Heart left ventricle (tissue), 16 donors: ENCODE data around the gene HBQ1. TPM values are rescaled to one million over a fixed set of nuclear protein-coding genes. Genes with fewer than 3 reads are reported as not detected.
"Not testable (repeated sequence)": the region's sequence is repeated elsewhere in the genome, so short reads cannot be mapped to it uniquely, and the experiment has no call there.

Experiments used
- ATAC-seq, 4 donors: fragments of 200-7000 bp; cut with Tn5 transposase; one replicate each; pipeline ENCODE4 v1.9.1; 2020 to 2022; ENCODE audit warnings: moderate library complexity in 4 of 4, mild to moderate bottlenecking in 3 of 4, moderate number of reproducible peaks in 1 of 4
- DNase-seq, 5 donors: peaks; one replicate each; pipeline ENCODE4 v3.0.0-alpha.2; 2020
- H3K27ac ChIP-seq, 12 donors: fragments of 200-600 bp; sonication (generic) in 4 of 12; one replicate each; pipeline versions ENCODE4 v1.5.0 to v1.8.0; 2016 to 2022; ENCODE audit warnings: mild to moderate bottlenecking in 2 of 12
- H3K27me3 ChIP-seq, 9 donors: fragments of 200-600 bp; sonication (generic) in 2 of 9; one replicate each; pipeline versions ENCODE4 v1.5.1 to v1.8.0; 2016 to 2022; ENCODE audit warnings: mild to moderate bottlenecking in 3 of 9
- H3K36me3 ChIP-seq, 9 donors: fragments of 200-600 bp; sonication (generic) in 2 of 9; one replicate each; pipeline versions ENCODE4 v1.5.0 to v1.8.0; 2018 to 2022; ENCODE audit warnings: mild to moderate bottlenecking in 2 of 9
- H3K4me1 ChIP-seq, 12 donors: fragments of 200-600 bp; sonication (generic) in 4 of 12; one replicate each; pipeline versions ENCODE4 v1.5.0 to v1.8.0; 2016 to 2022; ENCODE audit warnings: mild to moderate bottlenecking in 3 of 12
- H3K4me3 ChIP-seq, 12 donors: fragments of 200-600 bp; sonication (generic) in 4 of 12; one replicate each; pipeline versions ENCODE4 v1.5.0 to v1.8.0; 2017 to 2022; ENCODE audit warnings: mild to moderate bottlenecking in 9 of 12, moderate library complexity in 4 of 12
- H3K9me3 ChIP-seq, 12 donors: fragments of 200-600 bp; sonication (generic) in 4 of 12; one replicate each; pipeline versions ENCODE4 v1.5.0 to v1.8.0; 2016 to 2022; ENCODE audit warnings: mild to moderate bottlenecking in 1 of 12
- POLR2A ChIP-seq, 2 donors: fragments of 450-650 bp; IDR thresholded peaks; one replicate each; pipeline ENCODE4 v1.6.1; 2017; ENCODE audit warnings: antibody characterized with exemption in 2 of 2, mild to moderate bottlenecking in 2 of 2, moderate library complexity in 2 of 2
- WGBS, 4 donors: extraction: QIAGEN DNeasy Blood & Tissue Kit in 2 of 4; methylation state at CpG; one replicate each; pipeline versions ENCODE4 v1.1.5 to v1.1.7; 2013 to 2018; 5-methylcytosine and 5-hydroxymethylcytosine counted together
- intact Hi-C, 10 donors: fragments of 100-400 bp; cut with DNase I; formaldehyde crosslinking; loops; one replicate each; pipeline versions ENCODE4 v1.11.1 to v1.14.2; 2022
- polyA plus RNA-seq, 2 donors: library from polyadenylated mRNA; stranded (reverse); fragments of 200-250 nt; gene quantifications; one replicate each; pipeline ENCODE4 v1.2.3, GENCODE V29; 2013
- total RNA-seq, 9 donors: library from RNA; depleted of rRNA in 2 of 9; stranded (reverse); fragments of >200 nt in 2 of 9; fragmentation: NEBNext Ultra II Directional in 3 of 9; extraction: Animal tissue kit (Norgen Biotek cat#: 25700) in 3 of 9; gene quantifications; one replicate each; pipeline versions ENCODE4 v1.1.0 to v1.2.4, GENCODE V29; 2016 to 2023
- TF ChIP-seq, protein P1 (sequence below), 12 donors: fragments of 200-600 bp; sonication (generic) in 4 of 12; IDR thresholded peaks; one replicate each; pipeline versions ENCODE4 v1.5.0 to v1.8.0; 2018 to 2022; ENCODE audit warnings: antibody characterized with exemption in 12 of 12, mild to moderate bottlenecking in 5 of 12
- donor health status: ischemic (EF 13 %, LVEDD 7.1; RV severe dilation, severe dysfunction).
- donor health status: healthy with polysubstance abuse.
- donor health status: DM: no; HTN: yes; CAD: no.
- donor health status: DM: no; HTN: no; CAD: no.
- donor health status: ischemic (EF 25% LVEDD 6.9; RV normal size, moderate dysfunction).
- donor health status: ischemic (EF 25% LVEDD 5.7; RV mildly dilated, moderate dysfunction).
- donor health status: healthy.
- donor health status: DM: yes; HTN: yes; CAD: no.
- donor health status: ischemic (EF 35%, LVEDD 5.7; RV mildly dilated, moderate dysfunction).
- donor health status: nonischemic (EF 11% LVEDD 7.7; RV severe dilation, severe dysfunction).
- donor health status: DM: yes; HTN: yes; CAD: no.
- donor health status: PGD.
- donor health status: ischemic (EF 29% LVEDD 5.4; RV normal size, mild dysfunction).
- donor health status: nonischemic (EF 23%, LVEDD 6.1; RV moderate dilation, normal function).

HBQ1 gene
- total and polyA plus RNA-seq, 11 donors = not detected

- H3K36me3 ChIP-seq = peaks cover 0 to 98% (median 96%) of the 10 kb centered on the region in 9 donors
- intact Hi-C loops = no loop called here
- 89 to 95% (median 93%) methylated on average over 5 of the region's 5 CpGs for WGBS, 4 donors
- H3K4me3 ChIP-seq = no peak overlapping the region
- H3K27ac ChIP-seq = no peak overlapping the region
- ATAC-seq = no peak
- DNase-seq = no peak
- H3K27me3 ChIP-seq = no peaks in the 10 kb centered on the region
- no peaks in the 10 kb centered on the region for H3K9me3 ChIP-seq
- no peaks in the 10 kb centered on the region for H3K4me1 ChIP-seq
- TF ChIP-seq, protein P1, sequence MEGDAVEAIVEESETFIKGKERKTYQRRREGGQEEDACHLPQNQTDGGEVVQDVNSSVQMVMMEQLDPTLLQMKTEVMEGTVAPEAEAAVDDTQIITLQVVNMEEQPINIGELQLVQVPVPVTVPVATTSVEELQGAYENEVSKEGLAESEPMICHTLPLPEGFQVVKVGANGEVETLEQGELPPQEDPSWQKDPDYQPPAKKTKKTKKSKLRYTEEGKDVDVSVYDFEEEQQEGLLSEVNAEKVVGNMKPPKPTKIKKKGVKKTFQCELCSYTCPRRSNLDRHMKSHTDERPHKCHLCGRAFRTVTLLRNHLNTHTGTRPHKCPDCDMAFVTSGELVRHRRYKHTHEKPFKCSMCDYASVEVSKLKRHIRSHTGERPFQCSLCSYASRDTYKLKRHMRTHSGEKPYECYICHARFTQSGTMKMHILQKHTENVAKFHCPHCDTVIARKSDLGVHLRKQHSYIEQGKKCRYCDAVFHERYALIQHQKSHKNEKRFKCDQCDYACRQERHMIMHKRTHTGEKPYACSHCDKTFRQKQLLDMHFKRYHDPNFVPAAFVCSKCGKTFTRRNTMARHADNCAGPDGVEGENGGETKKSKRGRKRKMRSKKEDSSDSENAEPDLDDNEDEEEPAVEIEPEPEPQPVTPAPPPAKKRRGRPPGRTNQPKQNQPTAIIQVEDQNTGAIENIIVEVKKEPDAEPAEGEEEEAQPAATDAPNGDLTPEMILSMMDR (IDR thresholded peaks at IDR 0.05) = no peak
- no peak for TF ChIP-seq POLR2A (IDR thresholded peaks at IDR 0.05)
These were observed 20.1 kb downstream of the HBQ1 start for GRCh38 chr16:200388-200787.

DNA sequence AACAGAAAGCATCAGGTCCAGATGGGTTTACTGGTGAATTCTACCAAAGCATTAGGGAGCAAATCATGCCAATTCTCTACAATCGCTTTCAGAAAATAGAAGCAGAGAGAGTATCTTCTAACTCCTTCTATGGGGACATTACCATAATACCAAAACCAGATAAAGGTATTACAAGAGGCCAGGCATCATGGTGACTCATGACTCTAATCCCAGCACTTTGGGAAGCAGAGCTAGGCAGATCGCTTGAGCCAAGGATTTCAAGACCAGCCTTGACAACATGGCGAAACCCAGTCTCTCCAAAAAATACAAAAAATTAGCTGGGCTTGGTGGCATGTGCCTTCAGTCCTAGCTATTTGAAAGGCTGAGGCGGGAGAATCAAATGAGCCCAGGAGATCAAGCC, 23.0 kb downstream of the HBQ1 start:
- TF ChIP-seq, protein P1 (IDR thresholded peaks at IDR 0.05) = no peak
- no peak for TF ChIP-seq POLR2A (IDR thresholded peaks at IDR 0.05)
- H3K27me3 ChIP-seq = no peaks in the 10 kb centered on the region
- DNase-seq (no peak), ATAC-seq (no peak)
- 94 to 100% (median 99%) methylated on average over 4 of the region's 4 CpGs for WGBS, 4 donors
- H3K4me1 ChIP-seq = no peaks in the 10 kb centered on the region
- intact Hi-C loops = no loop called here
- H3K9me3 ChIP-seq = no peaks in the 10 kb centered on the region
- H3K4me3 ChIP-seq = no peak overlapping the region
- H3K36me3 ChIP-seq = peaks cover 0 to 98% (median 96%) of the 10 kb centered on the region in 9 donors
- H3K27ac ChIP-seq = no peak overlapping the region

DNA sequence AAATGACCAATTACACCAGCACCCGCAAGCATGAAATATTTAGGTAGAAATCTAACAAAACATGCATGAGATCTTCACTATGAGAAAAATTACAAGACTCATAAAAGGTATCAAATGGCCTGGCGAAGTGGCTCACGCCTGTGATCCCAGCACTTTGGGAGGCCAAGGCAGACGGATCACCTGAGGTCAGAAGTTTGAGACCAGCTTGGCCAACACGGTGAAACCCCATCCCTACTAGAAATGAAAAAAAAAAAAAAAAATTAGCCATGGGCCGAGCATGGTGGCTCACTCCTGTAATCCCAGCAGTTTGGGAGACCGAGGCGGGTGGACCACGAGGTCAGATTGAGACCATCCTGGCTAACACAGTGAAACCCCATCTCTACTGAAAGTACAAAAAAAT, 23.8 kb downstream of the HBQ1 start:
- intact Hi-C loops, ATAC-seq, H3K27ac ChIP-seq, DNase-seq, H3K4me1 ChIP-seq, H3K4me3 ChIP-seq, H3K9me3 ChIP-seq, H3K27me3 ChIP-seq: not testable (repeated sequence)
- H3K36me3 ChIP-seq = peaks cover 0 to 98% (median 96%) of the 10 kb centered on the region in 9 donors
- 88 to 97% (median 94%) methylated on average over 9 of the region's 9 CpGs for WGBS, 4 donors

DNA sequence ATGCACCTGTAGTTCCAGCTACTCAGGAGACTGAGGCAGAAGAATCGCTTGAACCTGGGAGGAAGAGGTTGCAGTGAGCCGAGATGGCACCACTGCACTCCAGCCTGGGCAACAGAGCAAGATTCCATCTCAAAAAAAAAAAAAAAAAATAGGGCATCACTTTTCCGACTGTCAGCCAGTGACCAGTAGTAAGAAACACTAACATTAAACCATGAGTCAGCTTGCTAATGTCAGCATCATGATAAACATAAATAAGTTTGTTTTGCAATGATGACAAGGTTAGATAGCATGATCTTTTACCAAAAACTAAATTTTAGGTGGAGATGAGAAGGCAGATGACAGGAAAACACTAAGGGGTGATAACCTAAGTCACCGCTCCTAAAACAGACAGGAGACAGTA, 29.1 kb downstream of the HBQ1 start:
- Histone ChIP-seq H3K4me1 (peaks cover 0 to 20% (median 7%) of the 10 kb centered on the region in 12 donors), H3K36me3 (peaks cover 0 to 100% (median 99%) of the 10 kb centered on the region in 9 donors)
- H3K27me3 ChIP-seq, intact Hi-C loops, H3K27ac ChIP-seq, ATAC-seq, DNase-seq, H3K9me3 ChIP-seq, H3K4me3 ChIP-seq: not testable (repeated sequence)
- 88 to 93% (median 89%) methylated on average over 4 of the region's 4 CpGs for WGBS, 4 donors

DNA sequence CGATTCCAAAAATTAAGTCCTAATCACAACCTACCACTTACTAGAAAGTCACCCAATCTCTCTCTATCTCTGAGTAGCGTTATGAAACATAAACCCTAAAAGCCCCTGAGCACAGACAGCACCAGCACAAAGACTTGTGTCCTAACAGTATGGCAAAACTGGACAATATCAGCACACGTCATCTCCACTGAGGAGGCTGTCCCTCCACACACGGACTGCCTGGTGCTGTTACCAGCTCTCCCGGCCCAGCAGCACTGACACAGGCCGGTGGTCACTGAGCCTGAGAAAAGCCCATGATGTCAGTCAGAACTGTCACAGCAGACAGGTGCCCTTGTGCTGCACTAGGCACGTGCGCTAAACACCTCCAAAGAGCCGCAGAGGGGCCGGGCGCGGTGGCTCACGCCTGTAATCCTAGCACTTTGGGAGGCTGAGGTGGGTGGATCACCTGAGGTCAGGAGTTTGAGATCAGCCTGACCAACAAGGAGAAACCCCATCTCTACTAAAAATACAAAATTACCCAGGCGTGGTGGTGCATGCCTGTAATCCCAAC, 31.4 kb downstream of the HBQ1 start:
- ATAC-seq = peak in 3 of 4 donors; percentile 22 to 50 (median 39)
- H3K27me3 ChIP-seq, H3K4me3 ChIP-seq, DNase-seq, H3K27ac ChIP-seq, H3K9me3 ChIP-seq, intact Hi-C loops: not testable (repeated sequence)
- WGBS, 4 donors = 82 to 87% (median 83%) methylated on average over 12 to 14 of the region's 14 CpGs
- H3K4me1 ChIP-seq = peaks cover 0 to 20% (median 7%) of the 10 kb centered on the region in 12 donors
- peaks cover 0 to 100% (median 99%) of the 10 kb centered on the region in 9 donors for H3K36me3 ChIP-seq

- Histone ChIP-seq H3K4me1 (peaks cover 0 to 20% (median 7%) of the 10 kb centered on the region in 12 donors), H3K27me3 (no peaks in the 10 kb centered on the region), H3K4me3 (no peak overlapping the region), H3K36me3 (peaks cover 0 to 100% (median 99%) of the 10 kb centered on the region in 9 donors), H3K9me3 (no peaks in the 10 kb centered on the region), H3K27ac (peak overlapping the region in 5 of 12 donors; percentile 15 to 42 (median 21))
- TF ChIP-seq, protein P1 (IDR thresholded peaks at IDR 0.05) = no peak
- TF ChIP-seq POLR2A (IDR thresholded peaks at IDR 0.05) = no peak
- DNase-seq (no peak), ATAC-seq (peak in 3 of 4 donors; percentile 53 to 80 (median 73))
- intact Hi-C loops = no loop called here
- WGBS, 4 donors = 81 to 89% (median 85%) methylated on average over 3 of the region's 3 CpGs
These were observed 32.7 kb downstream of the HBQ1 start for GRCh38 chr16:212999-213398.
